Epithelial cell of esophagus (primary cell): Measurements from ENCODE around the gene IDS.
A peak's percentile ranks its signal among the peaks of the same experiment; 100 is the strongest.

Source experiments
- DNase-seq: peaks from one replicate; pipeline ENCODE4 v3.0.0; 2010; ENCODE audit warnings: low read depth
- H3K4me3 ChIP-seq: 2 replicates; pipeline ENCODE4 v1.5.1; 2011; ENCODE audit warnings: mild to moderate bottlenecking, low read length, control low read depth
- TF ChIP-seq, protein P1 (sequence below): IDR thresholded peaks from 2 replicates; pipeline ENCODE4 v1.5.1; 2011; ENCODE audit warnings: low read depth, mild to moderate bottlenecking, low read length, control low read depth, inconsistent platforms; ENCODE audit not compliant: insufficient read depth; ENCODE audit errors: missing control alignments

Gene IDS

DNA sequence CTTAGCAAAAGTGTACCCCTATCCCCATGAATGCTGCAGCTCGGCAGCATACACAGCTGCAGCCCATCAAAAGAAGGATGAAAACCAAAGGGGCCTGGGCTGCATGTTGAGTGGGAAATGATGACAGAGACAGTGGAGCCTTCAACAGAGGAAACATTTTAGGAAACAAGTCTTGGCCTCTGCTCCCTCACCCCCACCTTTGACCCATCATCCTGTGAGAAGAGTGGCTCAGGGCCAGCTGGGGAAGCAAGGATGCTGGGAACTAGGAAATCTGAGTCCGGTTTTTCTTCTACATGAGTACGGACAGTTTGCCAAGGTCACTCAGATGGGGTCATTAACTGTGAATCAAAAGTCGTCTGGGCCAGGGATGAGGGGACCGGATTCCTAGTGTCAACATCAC, 37.2 kb downstream of the IDS start:
- TF ChIP-seq, protein P1, sequence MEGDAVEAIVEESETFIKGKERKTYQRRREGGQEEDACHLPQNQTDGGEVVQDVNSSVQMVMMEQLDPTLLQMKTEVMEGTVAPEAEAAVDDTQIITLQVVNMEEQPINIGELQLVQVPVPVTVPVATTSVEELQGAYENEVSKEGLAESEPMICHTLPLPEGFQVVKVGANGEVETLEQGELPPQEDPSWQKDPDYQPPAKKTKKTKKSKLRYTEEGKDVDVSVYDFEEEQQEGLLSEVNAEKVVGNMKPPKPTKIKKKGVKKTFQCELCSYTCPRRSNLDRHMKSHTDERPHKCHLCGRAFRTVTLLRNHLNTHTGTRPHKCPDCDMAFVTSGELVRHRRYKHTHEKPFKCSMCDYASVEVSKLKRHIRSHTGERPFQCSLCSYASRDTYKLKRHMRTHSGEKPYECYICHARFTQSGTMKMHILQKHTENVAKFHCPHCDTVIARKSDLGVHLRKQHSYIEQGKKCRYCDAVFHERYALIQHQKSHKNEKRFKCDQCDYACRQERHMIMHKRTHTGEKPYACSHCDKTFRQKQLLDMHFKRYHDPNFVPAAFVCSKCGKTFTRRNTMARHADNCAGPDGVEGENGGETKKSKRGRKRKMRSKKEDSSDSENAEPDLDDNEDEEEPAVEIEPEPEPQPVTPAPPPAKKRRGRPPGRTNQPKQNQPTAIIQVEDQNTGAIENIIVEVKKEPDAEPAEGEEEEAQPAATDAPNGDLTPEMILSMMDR = no peak

DNA sequence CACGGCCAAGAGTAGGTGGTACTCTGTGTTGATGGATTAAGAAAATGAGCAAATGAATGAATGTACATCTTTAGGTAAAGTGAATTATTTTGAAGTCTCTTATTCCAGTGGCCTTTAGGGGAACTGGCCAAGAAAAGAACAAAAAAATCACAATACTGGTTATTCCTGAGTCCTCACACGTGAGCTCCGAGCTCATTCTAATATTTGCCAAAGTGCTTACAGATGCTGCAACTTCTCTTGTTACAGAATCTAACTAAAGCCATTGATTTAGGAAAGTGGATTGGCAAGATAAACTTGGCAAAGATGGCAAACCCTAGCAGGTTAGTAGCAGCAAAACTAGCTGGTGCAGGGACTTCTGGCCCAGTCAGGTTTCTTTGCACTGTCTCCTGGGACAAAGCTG, 37.6 kb downstream of the IDS start:
- no peak overlapping the region for H3K4me3 ChIP-seq
- no peak for DNase-seq
- TF ChIP-seq, protein P1 = no peak

More for the DNA sequence above, 37.2 kb downstream of the IDS start:
- no peak for DNase-seq
- H3K4me3 ChIP-seq = no peak overlapping the region

DNA sequence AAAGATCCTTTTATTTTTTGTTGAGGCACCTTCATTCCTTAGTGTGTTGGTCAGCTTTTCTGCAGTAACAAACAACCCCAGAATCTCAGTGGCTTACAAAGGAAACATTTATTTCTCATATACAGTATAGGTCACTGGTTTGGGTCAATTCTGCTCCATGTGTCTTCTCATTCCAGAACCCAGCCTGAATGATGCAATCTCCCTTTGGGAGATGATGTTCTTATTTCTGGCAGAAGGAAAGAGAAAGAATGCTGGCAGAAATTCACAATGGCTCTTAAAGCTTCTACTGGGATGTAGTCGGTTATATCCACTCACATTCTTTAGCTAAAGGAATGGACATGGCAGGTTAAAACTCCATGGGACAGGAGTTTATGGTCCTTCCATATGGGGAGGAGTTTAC, 42.3 kb downstream of the IDS start:
- TF ChIP-seq, protein P1 = no peak
- H3K4me3 ChIP-seq = no peak overlapping the region
- no peak for DNase-seq

DNA sequence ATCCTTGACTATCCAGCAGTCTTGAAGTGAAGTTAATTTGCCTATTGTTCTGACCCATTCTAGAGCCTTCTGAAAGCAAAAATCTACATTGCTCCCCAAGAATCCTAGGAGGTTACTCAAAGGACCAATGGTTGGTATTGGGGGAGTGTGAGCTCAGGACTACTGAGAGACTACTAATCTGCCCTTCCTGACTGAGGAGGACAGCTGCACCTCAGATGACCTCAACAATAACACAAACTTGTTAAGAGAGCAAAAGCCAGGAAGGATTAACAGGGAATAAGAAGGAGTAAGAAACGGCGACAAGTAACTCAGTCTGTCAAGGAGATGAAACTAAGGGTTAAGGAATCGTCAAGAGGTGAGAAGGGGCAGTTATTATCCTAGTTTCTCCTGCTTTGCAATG, 43.4 kb downstream of the IDS start:
- no peak for DNase-seq
- TF ChIP-seq, protein P1 = no peak
- no peak overlapping the region for H3K4me3 ChIP-seq

DNA sequence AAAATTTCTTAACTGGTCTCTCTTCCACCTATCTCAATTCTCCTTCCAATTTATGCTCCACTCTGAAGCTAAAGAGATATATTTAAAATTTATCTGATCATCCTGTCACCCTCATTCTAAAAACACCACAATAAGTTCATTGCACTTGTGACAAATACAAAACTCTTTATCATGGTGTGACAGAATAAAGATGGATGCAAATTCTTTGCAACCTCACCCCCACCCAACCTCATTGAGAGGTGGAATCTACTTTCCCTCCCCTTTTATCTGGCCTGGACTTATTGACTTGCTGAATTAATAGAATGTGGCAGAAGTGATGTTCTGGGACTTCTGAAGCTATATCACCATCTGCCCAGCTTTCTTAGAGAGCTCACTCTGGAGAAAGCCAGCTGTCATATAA, 46.5 kb downstream of the IDS start:
- TF ChIP-seq, protein P1 = no peak
- H3K4me3 ChIP-seq = no peak overlapping the region
- no peak for DNase-seq

DNA sequence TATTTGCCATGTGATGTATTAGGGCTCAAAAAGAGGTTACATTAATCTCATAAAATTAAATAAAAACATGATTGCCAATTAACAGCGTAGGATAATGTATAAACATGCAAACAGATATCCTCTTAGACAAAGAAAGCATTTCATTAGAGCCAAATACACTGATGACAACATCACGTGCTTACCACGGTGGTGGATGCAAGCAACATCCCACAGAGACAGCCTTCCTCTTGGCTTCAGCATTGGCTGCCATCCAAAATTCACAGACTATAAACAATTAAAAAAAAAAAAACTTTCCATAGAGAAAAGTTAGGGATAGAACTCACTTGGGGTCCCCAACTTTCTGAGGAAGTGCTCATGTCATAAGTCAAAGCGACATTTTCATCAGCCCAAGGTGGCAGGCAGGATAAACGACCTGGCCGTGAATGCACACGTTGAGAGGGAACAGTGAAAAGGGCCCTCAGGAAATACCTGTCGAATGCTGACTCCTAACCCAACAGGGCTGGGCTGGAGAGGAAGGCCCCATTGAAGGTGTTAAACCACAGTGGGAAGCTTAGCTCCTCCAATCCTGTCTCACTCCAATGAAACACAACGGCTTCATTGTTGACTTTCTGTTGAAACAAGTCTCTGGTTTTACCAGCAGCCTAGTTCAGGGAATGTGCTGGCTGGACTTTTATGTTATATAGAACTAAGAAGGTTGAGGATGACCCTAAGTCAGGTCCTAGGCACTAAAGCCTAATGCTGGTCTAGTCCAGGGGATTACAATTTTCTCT, 48.4 kb downstream of the IDS start:
- H3K4me3 ChIP-seq = no peak overlapping the region
- peak; percentile 0 for DNase-seq
- TF ChIP-seq, protein P1 = no peak

DNA sequence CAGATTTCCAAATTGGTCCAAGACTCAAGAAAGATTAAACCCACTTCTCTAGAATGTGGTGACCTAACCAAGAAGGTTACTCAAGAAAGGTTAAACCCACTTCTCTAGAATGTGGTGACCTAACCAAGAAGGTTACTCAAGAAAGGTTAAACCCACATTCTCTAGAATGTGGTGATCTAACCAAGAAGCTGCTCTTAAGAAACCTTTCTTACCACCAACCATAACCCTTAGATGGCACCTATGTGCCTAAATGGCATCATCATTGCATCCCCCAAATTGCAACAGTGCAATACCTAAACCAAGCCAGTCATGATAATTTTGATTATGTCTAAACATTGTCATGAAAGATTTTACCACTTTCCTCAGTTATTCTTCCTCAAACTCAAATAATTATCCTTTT, 49.2 kb downstream of the IDS start:
- no peak for DNase-seq
- TF ChIP-seq, protein P1 = no peak
- no peak overlapping the region for H3K4me3 ChIP-seq
